Adrenal gland (tissue), 12 donors: Measurements from ENCODE around the gene NPRL2. TPM values are rescaled to one million over a fixed set of nuclear protein-coding genes. Genes with fewer than 3 reads are reported as not detected.

Source experiments
- DNase-seq, 7 donors: peaks; one replicate each; pipeline ENCODE4 v3.0.0-alpha.2; 2019 to 2020
- H3K27ac ChIP-seq, 5 donors: fragments of 200-600 bp; sonication (generic) in 4 of 5; 1 replicate in 3 of 5; 2 replicates in 2 of 5; pipeline versions ENCODE4 v1.5.1 to v1.8.0; 2016 to 2020; ENCODE audit warnings: mild to moderate bottlenecking in 1 of 5
- H3K27me3 ChIP-seq: fragments of 200-600 bp; 2 replicates; pipeline ENCODE4 v1.8.0; 2021
- H3K36me3 ChIP-seq, 2 donors: fragments of 200-600 bp; replicated peaks in 1 of 2; 1 replicate in 1 of 2; 2 replicates in 1 of 2; pipeline versions ENCODE4 v1.5.1 to v1.8.0; 2018 to 2022
- H3K4me1 ChIP-seq, 2 donors: fragments of 200-600 bp; replicated peaks in 1 of 2; 1 replicate in 1 of 2; 2 replicates in 1 of 2; pipeline versions ENCODE4 v1.5.1 to v1.8.0; 2018 to 2021
- H3K4me3 ChIP-seq, 4 donors: fragments of 200-600 bp; sonication (generic) in 3 of 4; one replicate each; pipeline ENCODE4 v1.5.1; 2016 to 2018
- H3K9me3 ChIP-seq, 3 donors: fragments of 200-600 bp; sonication (generic) in 1 of 3; replicated peaks in 1 of 3; 1 replicate in 2 of 3; 2 replicates in 1 of 3; pipeline versions ENCODE4 v1.5.1 to v1.8.0; 2016 to 2021
- POLR2A ChIP-seq, 2 donors: fragments of 450-650 bp; IDR thresholded peaks; one replicate each; pipeline ENCODE4 v1.6.1; 2017; ENCODE audit warnings: antibody characterized with exemption in 2 of 2, mild to moderate bottlenecking in 2 of 2, moderate library complexity in 1 of 2
- WGBS, 4 donors: extraction: QIAGEN DNeasy Blood & Tissue Kit in 2 of 4; methylation state at CpG; one replicate each; pipeline versions ENCODE4 v1.1.5 to v1.1.7; 2013 to 2017; 5-methylcytosine and 5-hydroxymethylcytosine counted together
- intact Hi-C, 2 donors: fragments of 100-400 bp; cut with DNase I; formaldehyde crosslinking; loops; one replicate each; pipeline versions ENCODE4 v1.14.1 to v1.15.0; 2022 to 2023
- polyA plus RNA-seq, 3 donors: library from polyadenylated mRNA; stranded (reverse); fragments of 200-250 nt in 2 of 3; fragments of 350-450 nt in 1 of 3; fragmentation: Illumina TruSeq in 1 of 3; extraction: RNeasy Lipid Tissue Mini Kit (QIAGEN cat#74804) in 1 of 3; gene quantifications; one replicate each; pipeline ENCODE4 v1.2.3, GENCODE V29; 2013 to 2014
- total RNA-seq, 9 donors: library from RNA; depleted of rRNA in 4 of 9; stranded (reverse); fragments of >200 nt in 4 of 9; fragments of 120-200 nt in 1 of 9; fragmentation: NEBNext Ultra II Directional in 1 of 9; extraction: Animal tissue kit (Norgen Biotek cat#: 25700) in 1 of 9; gene quantifications; one replicate each; pipeline versions ENCODE4 v1.1.0 to v1.2.4, GENCODE V29; 2013 to 2023
- TF ChIP-seq, protein P1 (sequence below), 6 experiments: fragments of 450-650 bp in 4 of 6; fragments of 200-600 bp in 2 of 6; sonication (generic) in 1 of 6; IDR thresholded peaks; 1 replicate in 5 of 6; 2 replicates in 1 of 6; pipeline versions ENCODE4 v1.5.1 to v1.8.0; 2016 to 2021; ENCODE audit warnings: antibody characterized with exemption in 6 of 6, mild to moderate bottlenecking in 2 of 6, moderate library complexity in 1 of 6
- donor health status: healthy with polysubstance abuse.
- donor health status: Bipolar disorder and iron deficiency.
- donor health status: DM: yes; HTN: yes; CAD: no.
- donor health status: DM: no; HTN: no; CAD: no.
- donor health status: DM: no; HTN: no; CAD: no.
- donor health status: DM: yes; HTN: yes; CAD: no.

The NPRL2 gene
- total and polyA plus RNA-seq, 12 donors, result 16.9 to 57.9 (median 26.3) TPM

DNA sequence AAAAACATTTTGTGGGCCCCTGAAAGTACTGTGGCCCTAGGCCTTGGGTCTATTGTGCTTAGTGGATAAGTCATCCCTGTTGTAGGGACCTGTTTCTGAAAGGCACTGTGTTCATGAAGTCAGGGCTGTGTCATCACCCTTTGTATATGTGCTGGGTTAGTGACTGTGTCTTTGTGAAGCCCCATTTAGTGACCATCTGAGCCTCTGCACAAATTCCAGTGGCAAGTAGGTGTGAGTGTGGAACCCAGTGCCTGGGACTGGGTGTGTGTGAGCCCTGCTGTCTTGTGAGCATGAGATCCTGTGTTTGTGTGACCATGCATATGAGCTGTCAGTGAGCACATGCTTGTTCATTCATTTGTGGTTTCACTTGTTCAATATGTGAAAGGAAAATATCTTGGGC is 46.0 kb downstream of the NPRL2 start:
- Histone ChIP-seq H3K4me3 (no peak overlapping the region), H3K4me1 (peaks cover 25 to 37% of the 10 kb centered on the region in 2 donors), H3K27ac (no peak overlapping the region), H3K36me3 (no peaks in the 10 kb centered on the region), H3K9me3 (peaks cover 0 to 5% (median 0%) of the 10 kb centered on the region in 3 donors), H3K27me3 (no peaks in the 10 kb centered on the region)
- no peak for TF ChIP-seq POLR2A (IDR thresholded peaks at IDR 0.05)
- TF ChIP-seq, protein P1, sequence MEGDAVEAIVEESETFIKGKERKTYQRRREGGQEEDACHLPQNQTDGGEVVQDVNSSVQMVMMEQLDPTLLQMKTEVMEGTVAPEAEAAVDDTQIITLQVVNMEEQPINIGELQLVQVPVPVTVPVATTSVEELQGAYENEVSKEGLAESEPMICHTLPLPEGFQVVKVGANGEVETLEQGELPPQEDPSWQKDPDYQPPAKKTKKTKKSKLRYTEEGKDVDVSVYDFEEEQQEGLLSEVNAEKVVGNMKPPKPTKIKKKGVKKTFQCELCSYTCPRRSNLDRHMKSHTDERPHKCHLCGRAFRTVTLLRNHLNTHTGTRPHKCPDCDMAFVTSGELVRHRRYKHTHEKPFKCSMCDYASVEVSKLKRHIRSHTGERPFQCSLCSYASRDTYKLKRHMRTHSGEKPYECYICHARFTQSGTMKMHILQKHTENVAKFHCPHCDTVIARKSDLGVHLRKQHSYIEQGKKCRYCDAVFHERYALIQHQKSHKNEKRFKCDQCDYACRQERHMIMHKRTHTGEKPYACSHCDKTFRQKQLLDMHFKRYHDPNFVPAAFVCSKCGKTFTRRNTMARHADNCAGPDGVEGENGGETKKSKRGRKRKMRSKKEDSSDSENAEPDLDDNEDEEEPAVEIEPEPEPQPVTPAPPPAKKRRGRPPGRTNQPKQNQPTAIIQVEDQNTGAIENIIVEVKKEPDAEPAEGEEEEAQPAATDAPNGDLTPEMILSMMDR (IDR thresholded peaks at IDR 0.05), result no peak
- intact Hi-C loops, result no loop called here
- DNase-seq, result no peak

DNA sequence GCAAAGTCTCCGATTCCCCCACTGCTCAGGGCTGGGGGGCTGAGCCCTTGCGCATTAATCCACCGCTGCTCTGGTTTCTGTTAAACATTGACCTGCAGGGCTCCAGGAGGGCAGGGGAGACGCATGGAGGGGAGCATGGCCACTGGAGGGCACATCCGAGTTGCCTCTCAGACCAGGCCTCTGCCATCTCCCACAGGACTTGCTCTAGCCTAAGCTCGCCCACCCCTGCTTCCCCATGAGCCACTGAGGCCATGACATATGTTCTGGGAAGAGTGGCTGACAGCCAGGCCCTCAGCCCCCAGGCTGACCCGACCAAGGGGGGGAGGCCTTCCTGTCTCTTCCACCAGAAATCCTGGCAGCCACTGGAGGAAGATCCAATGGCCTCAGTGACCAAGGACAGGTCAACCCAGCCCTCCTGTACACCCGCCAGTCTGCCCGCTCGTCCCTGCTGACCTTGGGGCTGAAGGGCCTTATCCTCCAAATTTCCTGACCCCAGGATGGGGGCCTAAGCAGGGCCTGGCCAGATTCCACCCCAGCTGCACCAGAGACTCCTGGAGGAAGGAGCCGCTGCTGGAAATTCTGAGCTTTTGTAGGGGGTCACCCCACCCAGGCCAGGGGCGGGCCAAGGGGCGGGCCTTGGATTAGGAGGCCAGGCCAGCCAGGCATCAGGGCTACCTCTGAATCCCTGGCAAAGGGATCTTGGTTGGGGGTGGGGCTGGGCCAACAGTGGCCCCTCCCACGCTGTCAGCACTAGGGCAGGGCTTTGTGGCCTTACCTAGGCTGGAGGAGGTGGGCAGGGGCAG is 47.4 kb downstream of the NPRL2 start, which contains the start of gene HYAL1:
Gene HYAL1, minus strand, starts transcription at position 562 of the 803 bp plus-strand sequence. CDS start 618 bp downstream, outside the sequence.
- no peaks in the 10 kb centered on the region for H3K9me3 ChIP-seq
- no peaks in the 10 kb centered on the region for H3K27me3 ChIP-seq
- H3K27ac ChIP-seq, result peak within 1 kb of the TSS; percentile 60 to 86 (median 74)
- TF ChIP-seq POLR2A (IDR thresholded peaks at IDR 0.05), result peak in 1 of 2 donors; percentile 39
- TF ChIP-seq, protein P1 (IDR thresholded peaks at IDR 0.05), result peak in 1 of 6 experiments; percentile 13
- peaks cover 26 to 44% of the 10 kb centered on the region in 2 donors for H3K4me1 ChIP-seq
- DNase-seq, result peak; percentile 77 to 90 (median 88)
- WGBS, 4 donors, result 41 to 57% (median 50%) methylated on average over 1 to 14 of the region's 14 CpGs
- intact Hi-C loops, result no loop called here
- peak within 1 kb of the TSS in 2 of 4 donors; percentile 14 to 35 for H3K4me3 ChIP-seq
- no peaks in the 10 kb centered on the region for H3K36me3 ChIP-seq

DNA sequence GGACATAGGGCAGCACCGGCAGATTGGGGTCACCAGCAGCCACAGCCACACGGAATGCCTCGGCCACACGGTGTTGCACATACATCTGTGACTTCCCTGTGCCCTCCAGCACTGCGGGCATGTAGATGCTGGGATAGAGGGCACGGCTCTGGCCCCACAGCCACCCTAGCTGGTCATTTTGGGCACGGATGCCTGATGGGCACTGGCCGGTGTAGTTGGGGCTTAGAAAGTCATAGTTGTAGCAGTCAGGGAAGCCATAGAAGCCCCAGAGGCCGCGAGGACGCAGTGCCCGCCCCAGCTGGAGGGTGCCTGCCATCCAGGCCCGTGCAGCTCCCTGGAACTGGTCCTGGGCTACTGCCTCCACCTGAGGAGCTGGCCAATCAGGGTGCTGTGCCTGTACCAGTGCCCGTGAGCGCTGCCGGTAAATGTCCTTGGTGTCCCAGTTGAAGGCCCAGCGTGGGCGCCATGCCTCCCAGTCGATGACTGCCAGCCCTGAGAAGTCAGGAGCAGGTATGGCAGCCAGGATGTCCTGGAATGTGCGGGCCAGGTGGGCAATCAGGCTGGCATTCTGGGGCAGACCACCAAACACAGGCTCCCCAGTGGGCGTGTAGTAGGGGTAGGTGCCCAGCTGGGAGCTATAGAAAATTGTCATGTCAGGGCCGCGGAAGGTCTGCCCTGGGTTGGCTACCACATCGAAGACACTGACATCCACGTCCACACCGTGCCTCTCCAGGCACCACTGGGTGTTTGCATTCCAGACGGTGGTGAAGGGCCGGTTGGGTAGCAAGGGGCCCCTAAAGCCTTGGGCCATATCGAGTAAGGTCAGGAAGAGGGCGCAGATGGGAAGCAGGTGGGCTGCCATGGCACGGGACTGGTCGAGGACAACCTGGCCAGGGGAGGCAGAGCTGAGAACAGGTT is 48.2 kb downstream of the NPRL2 start:
- no peaks in the 10 kb centered on the region for H3K36me3 ChIP-seq
- DNase-seq, result peak in 3 of 7 donors; percentile 49 to 59 (median 49)
- no peaks in the 10 kb centered on the region for H3K27me3 ChIP-seq
- WGBS, 4 donors, result 78 to 80% (median 79%) methylated on average over 13 to 32 of the region's 32 CpGs
- intact Hi-C loops, result no loop called here
- TF ChIP-seq, protein P1 (IDR thresholded peaks at IDR 0.05), result no peak
- no peak for TF ChIP-seq POLR2A (IDR thresholded peaks at IDR 0.05)
- H3K27ac ChIP-seq, result peak overlapping the region in 4 of 5 donors; percentile 68 to 86 (median 76)
- peaks cover 26 to 48% of the 10 kb centered on the region in 2 donors for H3K4me1 ChIP-seq
- peak overlapping the region in 1 of 4 donors; percentile 35 for H3K4me3 ChIP-seq
- H3K9me3 ChIP-seq, result no peaks in the 10 kb centered on the region
